Progenitor cell of endocrine pancreas (in vitro differentiated cells): ENCODE data around the gene CPM. TPM values are rescaled to one million over a fixed set of nuclear protein-coding genes. Genes with fewer than 3 reads are reported as not detected.
A peak's percentile ranks its signal among the peaks of the same experiment; 100 is the strongest.

Experiments
- DNase-seq: peaks from one replicate; pipeline ENCODE4 v3.0.0; 2021; ENCODE audit warnings: low spot score; ENCODE audit not compliant: unreplicated experiment
- H3K27ac Mint-ChIP-seq: 2 replicates; pipeline ENCODE4 v1.8.0; 2021; ENCODE audit warnings: mild to moderate bottlenecking, moderate library complexity, mixed read lengths
- H3K27me3 Mint-ChIP-seq: 2 replicates; pipeline ENCODE4 v1.8.0; 2021; ENCODE audit warnings: mixed read lengths
- H3K36me3 Mint-ChIP-seq: 2 replicates; pipeline ENCODE4 v1.8.0; 2022; ENCODE audit warnings: mixed read lengths; ENCODE audit not compliant: insufficient read depth
- H3K4me1 Mint-ChIP-seq: 2 replicates; pipeline ENCODE4 v1.8.0; 2021; ENCODE audit warnings: low read depth, mixed read lengths
- H3K4me3 Mint-ChIP-seq: 2 replicates; pipeline ENCODE4 v1.8.0; 2021; ENCODE audit warnings: low read depth, mild to moderate bottlenecking, moderate library complexity, mixed read lengths
- H3K9me3 Mint-ChIP-seq: 2 replicates; pipeline ENCODE4 v1.8.0; 2021; ENCODE audit warnings: low read depth, mixed read lengths
- long read RNA-seq: library from polyadenylated mRNA; unstranded; transcript quantifications from one replicate; pipeline ENCODE4 v2.0.0, GENCODE V29; 2020
- total RNA-seq: library from RNA; stranded (reverse); gene quantifications from 2 replicates; pipeline ENCODE4 v1.2.1, GENCODE V29; 2021
- TF ChIP-seq, protein P1 (sequence below): fragments of 200-600 bp; sonication (generic); IDR thresholded peaks from one replicate; pipeline ENCODE4 v1.5.0; 2021; ENCODE audit warnings: antibody characterized with exemption, mild to moderate bottlenecking; ENCODE audit not compliant: unreplicated experiment

The CPM gene
- total RNA-seq = 28.0 and 32.1 TPM in 2 replicates
- long read RNA-seq, full-length matches to known transcripts = 91 of 124 reads
- long read RNA-seq, partial matches to known transcripts = 10 of 124 reads
- long read RNA-seq, other reads (novel, unspliced or antisense) = 23 of 124 reads

DNA sequence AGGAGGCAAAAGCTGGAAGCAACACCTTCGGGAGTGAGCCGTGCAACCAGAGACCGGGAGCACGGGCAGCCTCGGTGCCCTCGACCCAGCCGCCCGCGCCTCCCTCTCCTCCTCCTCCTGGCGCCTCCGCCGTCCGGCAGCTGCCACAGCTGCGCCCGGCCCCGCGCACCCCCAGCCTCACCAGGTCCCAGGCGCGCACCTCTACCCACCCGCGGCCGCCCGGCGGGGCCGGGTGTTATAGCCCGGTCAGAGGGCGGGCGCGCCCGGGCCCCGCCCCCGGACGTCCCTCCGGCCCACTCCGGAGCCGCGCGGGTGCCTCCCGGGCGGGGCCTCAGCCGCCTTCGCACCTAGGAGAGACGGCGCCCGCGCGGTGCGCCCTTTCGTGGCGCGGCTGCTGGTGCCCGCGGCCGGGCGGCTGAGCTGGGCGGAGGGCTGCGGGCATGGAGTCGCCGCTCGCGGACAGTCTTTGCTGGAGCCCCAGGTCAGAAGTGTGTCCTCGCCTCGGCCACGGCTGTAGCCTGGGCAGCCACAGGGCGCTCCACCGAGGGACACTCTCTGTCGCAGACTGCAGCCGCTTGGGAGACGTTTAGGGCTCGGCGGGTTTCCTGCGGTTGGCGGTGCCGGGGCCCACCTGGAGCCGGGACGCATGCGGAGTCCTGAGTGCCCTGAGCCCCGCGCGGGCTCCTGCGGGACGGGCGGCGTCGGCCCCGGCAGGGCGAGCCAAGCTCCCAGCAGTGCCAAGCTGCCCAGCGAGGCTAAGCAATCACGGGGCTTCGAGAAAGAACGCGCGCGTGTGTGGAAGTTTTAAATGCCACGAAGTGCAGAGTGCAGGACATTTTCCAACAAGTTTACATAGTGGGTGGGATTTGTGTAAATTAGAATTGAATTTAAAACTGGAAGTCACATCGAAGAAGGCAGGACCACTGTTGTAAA lies at the start of gene CPM:
CPM (minus strand) TSS at position 211 of the 933 bp plus-strand sequence. CDS start 334 bp downstream, outside the sequence.
- Mint-ChIP-seq H3K27ac (peak within 1 kb of the TSS; percentile 17), H3K36me3 (peaks cover 9% of the 10 kb centered on the region), H3K27me3 (peaks cover 13% of the 10 kb centered on the region), H3K9me3 (peaks cover 2% of the 10 kb centered on the region), H3K4me1 (peaks cover 24% of the 10 kb centered on the region), H3K4me3 (peak within 1 kb of the TSS; percentile 86)
- DNase-seq = peak; percentile 60
- TF ChIP-seq, protein P1, sequence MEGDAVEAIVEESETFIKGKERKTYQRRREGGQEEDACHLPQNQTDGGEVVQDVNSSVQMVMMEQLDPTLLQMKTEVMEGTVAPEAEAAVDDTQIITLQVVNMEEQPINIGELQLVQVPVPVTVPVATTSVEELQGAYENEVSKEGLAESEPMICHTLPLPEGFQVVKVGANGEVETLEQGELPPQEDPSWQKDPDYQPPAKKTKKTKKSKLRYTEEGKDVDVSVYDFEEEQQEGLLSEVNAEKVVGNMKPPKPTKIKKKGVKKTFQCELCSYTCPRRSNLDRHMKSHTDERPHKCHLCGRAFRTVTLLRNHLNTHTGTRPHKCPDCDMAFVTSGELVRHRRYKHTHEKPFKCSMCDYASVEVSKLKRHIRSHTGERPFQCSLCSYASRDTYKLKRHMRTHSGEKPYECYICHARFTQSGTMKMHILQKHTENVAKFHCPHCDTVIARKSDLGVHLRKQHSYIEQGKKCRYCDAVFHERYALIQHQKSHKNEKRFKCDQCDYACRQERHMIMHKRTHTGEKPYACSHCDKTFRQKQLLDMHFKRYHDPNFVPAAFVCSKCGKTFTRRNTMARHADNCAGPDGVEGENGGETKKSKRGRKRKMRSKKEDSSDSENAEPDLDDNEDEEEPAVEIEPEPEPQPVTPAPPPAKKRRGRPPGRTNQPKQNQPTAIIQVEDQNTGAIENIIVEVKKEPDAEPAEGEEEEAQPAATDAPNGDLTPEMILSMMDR = peak; percentile 11

GRCh38 chr12:68981516-68981915 lies 48.5 kb upstream of the CPM start:
- Mint-ChIP-seq H3K36me3 (peaks cover 2% of the 10 kb centered on the region), H3K27me3 (no peaks in the 10 kb centered on the region)

DNA sequence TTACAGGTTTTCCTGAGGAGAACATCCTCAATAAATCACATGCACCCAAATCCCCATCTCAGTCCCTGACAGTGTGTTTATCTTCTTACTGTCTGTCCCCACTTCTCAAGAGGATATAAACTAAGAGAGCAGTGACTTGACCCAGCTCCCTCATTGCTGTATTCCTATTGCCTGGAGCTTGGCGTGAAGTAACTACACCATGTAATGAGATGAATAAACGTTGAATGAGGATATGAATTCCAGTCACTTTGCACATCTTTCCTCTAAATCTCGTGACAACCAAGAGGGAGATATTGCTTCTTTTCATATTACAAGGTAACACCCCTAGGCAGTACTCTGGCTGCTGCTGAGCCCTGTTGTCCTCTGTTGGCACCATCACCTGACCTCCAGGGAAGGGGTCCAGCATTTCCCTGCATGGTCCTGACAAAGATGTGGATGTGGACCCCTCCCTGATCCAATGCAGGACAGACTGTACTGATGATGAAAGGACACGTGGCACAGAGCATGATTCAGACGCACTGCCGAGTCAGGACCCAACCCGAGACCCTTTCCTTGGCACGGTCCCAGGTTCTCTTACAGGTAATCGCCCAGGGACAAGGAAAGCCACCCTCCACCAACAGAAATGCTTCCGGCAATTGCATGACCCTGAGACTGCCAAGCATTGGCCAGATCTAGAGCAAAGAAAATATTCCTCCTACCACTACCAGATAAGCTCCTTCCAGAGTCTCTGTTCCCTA lies 47.7 kb upstream of the CPM start:
- H3K36me3 Mint-ChIP-seq = peaks cover 2% of the 10 kb centered on the region
- H3K27me3 Mint-ChIP-seq = no peaks in the 10 kb centered on the region
- H3K9me3 Mint-ChIP-seq = peaks cover 12% of the 10 kb centered on the region
- H3K4me3 Mint-ChIP-seq = no peak overlapping the region
- H3K4me1 Mint-ChIP-seq = peaks cover 28% of the 10 kb centered on the region
- TF ChIP-seq, protein P1 = no peak
- no peak overlapping the region for H3K27ac Mint-ChIP-seq
- no peak for DNase-seq

More at GRCh38 chr12:68981516-68981915, 48.5 kb upstream of the CPM start:
- Mint-ChIP-seq H3K4me1 (peaks cover 20% of the 10 kb centered on the region), H3K4me3 (no peak overlapping the region), H3K27ac (no peak overlapping the region), H3K9me3 (peaks cover 12% of the 10 kb centered on the region)
- TF ChIP-seq, protein P1 = no peak
- DNase-seq = no peak

DNA sequence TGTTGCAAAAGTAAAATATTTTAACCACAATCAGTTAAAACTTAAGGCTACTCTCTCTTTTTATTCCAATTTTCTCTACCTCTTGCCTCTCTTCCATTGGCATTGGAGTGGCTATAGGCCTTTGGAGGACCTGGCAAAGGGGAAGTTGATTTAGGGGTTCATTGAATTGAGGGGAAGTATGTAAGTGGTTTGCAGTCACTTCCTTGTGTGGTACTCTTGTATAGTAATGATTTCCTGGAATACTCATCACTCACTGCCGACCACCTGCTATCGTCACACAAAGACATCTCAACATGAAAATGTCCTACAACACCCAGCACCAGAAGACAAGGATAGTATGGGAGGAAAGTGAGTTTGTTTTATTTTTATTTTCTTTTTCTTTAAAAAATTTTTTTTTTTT lies 45.7 kb upstream of the CPM start:
- peaks cover 12% of the 10 kb centered on the region for H3K9me3 Mint-ChIP-seq
- H3K27me3 Mint-ChIP-seq = no peaks in the 10 kb centered on the region
- peaks cover 31% of the 10 kb centered on the region for H3K4me1 Mint-ChIP-seq
- DNase-seq = no peak
- TF ChIP-seq, protein P1 = no peak
- H3K27ac Mint-ChIP-seq = peak overlapping the region; percentile 19
- no peak overlapping the region for H3K4me3 Mint-ChIP-seq
- H3K36me3 Mint-ChIP-seq = peaks cover 2% of the 10 kb centered on the region
